Ureter (tissue), 1 donor: ENCODE measurements around the gene ADD3. TPM values are rescaled to one million over a fixed set of nuclear protein-coding genes. Genes with fewer than 3 reads are reported as not detected.

Experiments
- DNase-seq: peaks from one replicate; pipeline ENCODE4 v3.0.0-alpha.2; 2020; ENCODE audit warnings: low spot score
- total RNA-seq: library from RNA; stranded (reverse); gene quantifications from one replicate; pipeline ENCODE4 v1.2.4, GENCODE V29; 2023
- donor health status: DM: yes; HTN: yes; CAD: no.

Gene ADD3
- total RNA-seq, 1 donor from 2014 or later = 140 TPM

DNA sequence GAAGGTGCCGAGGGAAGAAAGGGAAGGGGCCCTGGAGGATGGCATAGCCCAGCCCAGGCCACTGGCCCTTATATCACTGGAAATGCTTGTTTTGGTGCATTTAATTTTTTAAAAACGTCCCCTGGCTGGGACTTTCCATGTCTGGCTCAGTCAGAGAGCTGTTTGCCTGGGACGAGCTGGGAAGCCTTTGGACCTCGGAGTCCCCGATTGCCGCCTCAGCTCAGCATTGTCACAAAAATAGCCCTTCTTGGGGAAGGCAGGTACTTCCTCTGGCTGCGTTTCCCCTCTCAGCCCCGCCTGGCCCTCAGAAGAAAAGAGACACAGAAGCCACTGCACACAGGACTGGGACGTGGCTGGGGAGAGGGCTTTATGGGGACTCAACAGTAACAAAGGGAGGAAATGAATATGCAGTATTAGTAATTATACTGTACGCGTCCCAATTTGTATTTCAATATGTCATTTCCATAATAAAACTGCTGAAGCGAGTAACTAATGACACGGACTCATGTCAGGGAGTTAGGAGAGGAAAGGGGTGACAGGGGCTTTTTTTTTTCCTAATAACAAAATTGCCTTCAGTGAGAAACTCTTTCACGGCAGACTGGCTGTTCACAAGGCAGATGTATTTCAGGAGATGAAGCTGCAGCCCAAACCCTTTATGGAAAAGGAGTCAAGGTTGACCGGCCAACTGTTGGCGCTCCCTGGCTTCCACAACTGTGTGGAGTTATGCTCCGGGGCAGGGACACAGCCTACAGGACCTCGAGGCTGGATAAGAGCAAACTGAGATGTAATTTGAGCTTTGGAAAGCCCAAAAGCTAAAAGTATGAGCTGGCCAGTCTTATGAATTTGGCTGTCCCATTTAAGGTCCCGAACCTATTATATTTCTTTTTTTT, 168.6 kb downstream of the ADD3 start:
- DNase-seq = no peak

- DNase-seq = no peak
Measured at GRCh38 chr10:110179220-110179619, 171.4 kb downstream of the ADD3 start.

- no peak for DNase-seq
Measured at GRCh38 chr10:110181451-110181850, 173.7 kb downstream of the ADD3 start.

- DNase-seq = no peak
Measured at GRCh38 chr10:110181911-110182310, 174.1 kb downstream of the ADD3 start.

DNA sequence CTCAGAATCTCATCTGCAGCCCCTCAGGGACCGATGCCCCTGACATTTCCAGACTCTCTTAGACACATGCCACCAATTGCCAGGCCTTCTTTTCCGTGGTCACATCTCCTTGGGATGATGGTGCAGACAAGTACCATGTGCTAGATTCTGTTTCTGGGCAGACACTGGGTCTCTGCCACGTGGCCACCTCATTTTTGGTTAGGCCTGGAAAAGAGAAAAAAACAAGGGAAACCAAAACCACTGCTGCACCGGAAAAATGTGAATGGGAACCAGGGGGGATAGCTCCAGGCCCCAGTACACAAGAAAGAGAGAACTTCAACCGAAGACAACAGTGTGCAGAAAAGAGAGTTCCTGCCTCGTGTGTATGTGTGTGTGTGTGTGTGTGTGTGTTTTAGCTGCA, 176.6 kb downstream of the ADD3 start:
- DNase-seq = no peak

Other genes starting within 250 kb of the ADD3 start
- gene XPNPEP1, start 84.5 kb upstream of the ADD3 start, total RNA-seq = 106 TPM
- gene MXI1, start 199.6 kb downstream of the ADD3 start, total RNA-seq = 34.0 TPM